Naive thymus-derived CD4-positive, alpha-beta T cell (primary cell): ENCODE measurements around the gene GLT6D1. TPM values are rescaled to one million over a fixed set of nuclear protein-coding genes. Genes with fewer than 3 reads are reported as not detected.
"Not testable (repeated sequence)": the region's sequence is repeated elsewhere in the genome, so short reads cannot be mapped to it uniquely, and the experiment has no call there.

Source experiments
- ATAC-seq: fragments of 150-1000 bp; cut with Tn5 transposase; 2 replicates; pipeline ENCODE4 v1.10.0; 2021; ENCODE audit warnings: mild to moderate bottlenecking, moderate library complexity
- CTCF ChIA-PET: fragments of 350-600 bp; sonication (Branson Sonifier 250); formaldehyde crosslinking; loops from one replicate; lab custom pipeline; 2021; ENCODE audit warnings: antibody characterized with exemption; lab: Charles Lee
- POLR2A ChIA-PET: fragments of 350-600 bp; sonication (Branson Sonifier 250); formaldehyde crosslinking; loops from one replicate; lab custom pipeline; 2021; ENCODE audit warnings: antibody characterized with exemption, inconsistent platforms; lab: Charles Lee
- DNase-seq, 9 donors: peaks; one replicate each; pipeline versions ENCODE4 v3.0.0 to v3.0.0-alpha.2; 2020 to 2022; ENCODE audit warnings: mixed read lengths in 1 of 9
- H3K27ac ChIP-seq: one replicate; pipeline ENCODE4 v1.7.0; 2013; ENCODE audit warnings: mild to moderate bottlenecking, low read depth, low read length, moderate library complexity
- H3K27me3 ChIP-seq, 2 donors: one replicate each; pipeline ENCODE4 v1.7.0; 2013; ENCODE audit warnings: low read length in 2 of 2, mild to moderate bottlenecking in 2 of 2, moderate library complexity in 2 of 2; ENCODE audit not compliant: control insufficient read depth in 2 of 2, insufficient read depth in 2 of 2
- H3K36me3 ChIP-seq, 3 experiments: 1 replicate in 2 of 3; 2 replicates in 1 of 3; pipeline ENCODE4 v1.7.0; 2013; ENCODE audit warnings: low read length in 3 of 3, mild to moderate bottlenecking in 3 of 3, moderate library complexity in 1 of 3; ENCODE audit not compliant: insufficient read depth in 3 of 3, control insufficient read depth in 2 of 3
- H3K4me1 ChIP-seq, 2 donors: one replicate each; pipeline ENCODE4 v1.7.0; 2013; ENCODE audit warnings: low read length in 2 of 2, mild to moderate bottlenecking in 2 of 2, moderate library complexity in 1 of 2; ENCODE audit not compliant: control insufficient read depth in 2 of 2, insufficient read depth in 2 of 2
- H3K4me3 ChIP-seq: 2 replicates; pipeline ENCODE4 v1.7.0; 2013; ENCODE audit warnings: mild to moderate bottlenecking, low read length
- H3K9me3 ChIP-seq, 3 experiments: 1 replicate in 2 of 3; 2 replicates in 1 of 3; pipeline ENCODE4 v1.7.0; 2013; ENCODE audit warnings: low read length in 3 of 3; ENCODE audit not compliant: control insufficient read depth in 2 of 3
- H3K27ac Mint-ChIP-seq, 9 donors: one replicate each; pipeline ENCODE4 v1.8.0; 2020 to 2022; ENCODE audit warnings: mixed read lengths in 9 of 9, mild to moderate bottlenecking in 8 of 9, moderate library complexity in 5 of 9, inconsistent platforms in 2 of 9
- H3K27me3 Mint-ChIP-seq, 5 donors: one replicate each; pipeline ENCODE4 v1.8.0; 2021 to 2022; ENCODE audit warnings: mixed read lengths in 5 of 5, mild to moderate bottlenecking in 1 of 5
- H3K36me3 Mint-ChIP-seq, 5 donors: one replicate each; pipeline ENCODE4 v1.8.0; 2020 to 2022; ENCODE audit warnings: mixed read lengths in 5 of 5, mild to moderate bottlenecking in 3 of 5, inconsistent platforms in 1 of 5
- H3K4me1 Mint-ChIP-seq, 7 donors: one replicate each; pipeline ENCODE4 v1.8.0; 2020 to 2022; ENCODE audit warnings: mixed read lengths in 7 of 7, mild to moderate bottlenecking in 3 of 7, inconsistent platforms in 1 of 7
- H3K4me3 Mint-ChIP-seq, 10 donors: one replicate each; pipeline ENCODE4 v1.8.0; 2020 to 2022; ENCODE audit warnings: mild to moderate bottlenecking in 10 of 10, mixed read lengths in 10 of 10, moderate library complexity in 6 of 10, inconsistent platforms in 2 of 10
- H3K9me3 Mint-ChIP-seq, 11 donors: one replicate each; pipeline ENCODE4 v1.8.0; 2020 to 2022; ENCODE audit warnings: mixed read lengths in 11 of 11, mild to moderate bottlenecking in 4 of 11, inconsistent platforms in 1 of 11, moderate library complexity in 1 of 11
- intact Hi-C, 2 donors: fragments of 100-400 bp; cut with micrococcal nuclease; formaldehyde crosslinking; loops; one replicate each; pipeline ENCODE4 v1.15.1; 2023
- polyA plus RNA-seq, 2 donors: library from polyadenylated mRNA; unstranded; fragments of 300-500 nt; fragmentation: Illumina TruSeq; gene quantifications; one replicate each; pipeline ENCODE4 v1.2.3, GENCODE V29; 2021
- total RNA-seq, 6 experiments: library from RNA in 5 of 6; stranded (reverse) in 5 of 6; gene quantifications; 1 replicate in 5 of 6; 2 replicates in 1 of 6; pipeline ENCODE4 v1.2.3 and lab custom pipeline; 2021 to 2026

Gene GLT6D1
- total and polyA plus RNA-seq, 7 experiments from 2014 or later = not detected

DNA sequence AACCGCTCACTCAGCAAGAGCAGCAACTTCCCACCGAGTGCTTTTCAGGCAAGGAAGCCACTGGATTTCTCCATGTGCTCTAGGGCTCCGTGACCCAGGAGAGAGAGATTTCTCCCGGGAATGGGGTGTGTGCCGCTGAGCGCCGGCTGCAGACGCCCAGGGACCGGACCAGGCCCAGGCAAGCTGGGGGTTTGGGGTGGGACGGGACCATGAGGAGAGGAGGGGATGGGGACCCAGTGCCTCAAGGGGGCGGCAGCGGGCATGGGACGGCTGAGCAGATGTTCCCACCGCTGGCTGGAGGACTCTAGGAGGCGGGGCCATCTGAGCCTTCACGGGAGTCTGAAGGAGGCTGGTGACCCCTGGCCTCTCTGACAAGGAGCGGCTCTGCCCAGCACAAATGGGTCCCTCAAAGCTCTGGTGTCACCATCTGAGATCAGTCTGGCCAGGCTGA, 32.3 kb upstream of the GLT6D1 start:
- ATAC-seq (no peak), DNase-seq (no peak)
- Mint-ChIP-seq H3K36me3 (no peaks in the 10 kb centered on the region), H3K4me3 (no peak overlapping the region), H3K4me1 (no peaks in the 10 kb centered on the region), H3K9me3 (peaks cover 0 to 5% (median 0%) of the 10 kb centered on the region in 11 donors), H3K27ac (no peak overlapping the region), H3K27me3 (peaks cover 0 to 9% (median 0%) of the 10 kb centered on the region in 5 donors)
- Histone ChIP-seq H3K27me3 (no peaks in the 10 kb centered on the region), H3K9me3 (no peaks in the 10 kb centered on the region), H3K36me3 (no peaks in the 10 kb centered on the region), H3K4me1 (no peaks in the 10 kb centered on the region), H3K4me3 (no peak overlapping the region), H3K27ac (no peak overlapping the region)
- CTCF ChIA-PET = no interaction called here
- intact Hi-C loops = no loop called here
- POLR2A ChIA-PET = no interaction called here

DNA sequence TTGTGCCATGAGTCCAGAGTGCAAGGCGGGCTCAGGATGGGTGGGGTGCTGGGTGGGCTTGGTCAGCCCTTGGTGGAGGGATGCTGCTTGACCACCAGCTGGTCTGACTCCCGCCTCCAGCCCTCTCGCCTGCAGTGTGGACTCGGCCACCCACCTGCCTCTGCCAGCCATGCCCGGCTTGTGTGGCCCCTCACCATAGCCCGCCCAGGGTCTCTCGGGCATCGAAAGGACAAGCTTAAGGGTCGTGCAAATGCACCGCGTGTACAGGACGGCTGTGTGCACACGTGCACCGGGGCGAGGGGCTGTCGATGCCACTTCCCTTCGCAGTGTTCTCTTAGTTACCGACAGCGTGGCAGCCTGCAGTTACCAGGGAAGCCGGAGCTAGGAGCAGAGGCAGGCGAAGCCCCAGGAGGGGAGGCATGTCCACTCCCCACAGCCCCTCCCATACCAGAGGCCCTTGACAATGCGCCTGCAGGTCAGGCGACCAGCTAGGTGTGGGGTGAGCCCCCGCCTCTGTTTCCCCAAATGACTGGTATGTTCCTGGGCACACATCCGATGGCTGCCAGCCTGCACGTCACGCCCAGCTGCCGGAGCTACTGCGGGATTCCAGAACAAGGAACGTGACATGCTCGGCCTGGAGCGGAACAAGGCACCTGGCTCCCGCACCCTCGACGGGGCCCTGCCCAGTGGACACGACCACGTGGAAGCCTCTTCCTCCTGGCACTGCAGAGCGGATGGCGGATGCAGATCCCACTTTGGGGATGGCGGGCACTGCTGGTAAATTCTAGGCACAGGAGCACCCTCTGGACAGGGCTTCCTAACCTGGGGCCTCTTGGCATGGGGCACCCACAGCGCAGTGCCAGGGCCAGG, 31.6 kb upstream of the GLT6D1 start:
- ATAC-seq = no peak
- CTCF ChIA-PET = no interaction called here
- peaks cover 0 to 9% (median 0%) of the 10 kb centered on the region in 5 donors for H3K27me3 Mint-ChIP-seq

DNA sequence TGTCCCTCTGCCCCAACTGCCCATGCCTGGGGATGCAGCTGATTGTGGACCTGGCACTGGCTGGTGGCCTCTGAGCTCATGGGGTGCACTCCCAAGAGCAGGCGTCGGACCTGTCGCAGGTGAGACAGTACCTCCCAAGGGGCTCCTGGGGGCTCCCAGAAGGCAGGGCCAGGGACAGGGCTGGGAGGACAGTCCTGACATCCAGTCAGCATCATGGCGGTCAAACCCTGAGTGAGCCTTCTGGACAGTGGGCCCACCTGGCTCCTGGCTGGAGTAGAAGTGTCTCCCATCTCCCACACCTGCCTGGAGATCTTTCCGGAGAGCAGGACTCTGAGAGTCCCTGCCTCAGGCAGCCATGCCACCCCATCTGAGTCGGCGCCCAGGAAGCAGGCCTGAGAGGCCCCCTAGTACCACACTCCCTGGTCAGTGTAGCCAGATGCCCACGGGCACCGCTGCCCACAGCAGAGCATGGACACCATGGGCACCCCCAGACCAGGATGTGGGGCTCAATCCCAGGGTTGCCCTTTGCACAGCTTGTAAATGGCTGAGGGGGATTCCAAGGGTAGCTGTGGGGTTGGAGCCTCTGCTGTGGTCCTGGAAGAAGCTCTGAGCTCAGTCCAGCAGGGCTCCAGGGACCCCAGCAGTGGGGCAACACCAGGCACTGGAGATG, 30.4 kb upstream of the GLT6D1 start:
- intact Hi-C loops = no loop called here
- Mint-ChIP-seq H3K9me3 (peaks cover 0 to 5% (median 0%) of the 10 kb centered on the region in 11 donors), H3K27ac (no peak overlapping the region), H3K36me3 (no peaks in the 10 kb centered on the region), H3K4me3 (no peak overlapping the region), H3K4me1 (no peaks in the 10 kb centered on the region), H3K27me3 (peaks cover 0 to 9% (median 0%) of the 10 kb centered on the region in 5 donors)
- CTCF ChIA-PET = no interaction called here
- Histone ChIP-seq H3K27ac (no peak overlapping the region), H3K9me3 (no peaks in the 10 kb centered on the region), H3K27me3 (no peaks in the 10 kb centered on the region), H3K4me1 (no peaks in the 10 kb centered on the region), H3K36me3 (no peaks in the 10 kb centered on the region), H3K4me3 (no peak overlapping the region)
- ATAC-seq = no peak
- DNase-seq = no peak
- POLR2A ChIA-PET = no interaction called here

More for the DNA sequence above, 31.6 kb upstream of the GLT6D1 start:
- Mint-ChIP-seq H3K36me3 (no peaks in the 10 kb centered on the region), H3K4me1 (no peaks in the 10 kb centered on the region), H3K9me3 (peaks cover 0 to 5% (median 0%) of the 10 kb centered on the region in 11 donors), H3K27ac (no peak overlapping the region), H3K4me3 (no peak overlapping the region)
- H3K4me1 ChIP-seq = no peaks in the 10 kb centered on the region
- no peaks in the 10 kb centered on the region for H3K36me3 ChIP-seq
- H3K9me3 ChIP-seq = no peaks in the 10 kb centered on the region
- H3K4me3 ChIP-seq = no peak overlapping the region
- no peak for DNase-seq
- no peak overlapping the region for H3K27ac ChIP-seq
- H3K27me3 ChIP-seq = no peaks in the 10 kb centered on the region
- POLR2A ChIA-PET = no interaction called here
- intact Hi-C loops = no loop called here

DNA sequence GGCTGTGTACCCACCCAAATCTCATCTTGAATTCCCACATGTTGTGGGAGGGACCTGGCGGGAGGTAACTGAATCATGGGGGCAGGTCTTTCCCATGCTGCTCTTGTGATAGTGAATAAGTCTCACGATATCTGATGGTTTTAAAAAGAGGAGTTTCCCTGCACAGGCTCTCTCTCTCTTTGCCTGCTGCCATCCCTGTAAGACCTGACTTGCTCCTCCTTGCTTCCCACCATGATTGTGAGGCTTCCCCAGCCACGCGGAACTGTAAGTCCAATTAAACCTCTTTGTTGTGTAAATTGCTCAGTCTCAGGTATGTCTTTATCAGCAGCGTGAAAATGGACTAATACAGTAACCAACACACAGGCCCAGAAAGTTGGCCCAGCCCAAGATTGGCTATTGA, 29.7 kb upstream of the GLT6D1 start:
- POLR2A ChIA-PET, H3K9me3 Mint-ChIP-seq, ATAC-seq: not testable (repeated sequence)

DNA sequence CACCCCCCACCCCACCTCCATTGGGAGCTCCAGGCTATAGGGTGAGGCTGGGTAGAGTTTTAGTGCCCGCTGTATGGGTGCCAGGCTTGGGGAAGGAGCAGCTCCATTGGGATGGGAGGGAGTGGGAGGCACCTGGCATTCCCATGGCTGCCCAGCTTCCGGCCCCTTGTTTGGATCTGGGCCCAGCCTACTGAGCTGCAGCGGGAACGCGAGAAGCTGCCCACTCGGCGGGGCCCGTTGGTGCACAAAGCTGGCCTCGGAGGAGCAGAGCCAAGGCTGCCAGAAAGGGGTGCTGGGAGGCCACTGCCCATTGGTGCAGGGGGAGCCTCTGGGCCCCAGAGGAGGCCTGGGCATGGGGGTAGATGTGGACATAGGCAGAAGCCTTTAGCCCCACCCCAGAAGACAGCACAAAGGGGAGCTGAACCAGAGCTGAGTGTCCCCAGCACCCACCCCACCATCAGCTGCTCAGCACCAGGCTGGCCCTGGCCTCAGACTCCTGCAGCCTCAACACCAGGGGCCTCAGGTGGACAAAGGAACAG, 28.2 kb upstream of the GLT6D1 start:
- peaks cover 0 to 5% (median 0%) of the 10 kb centered on the region in 11 donors for H3K9me3 Mint-ChIP-seq

More for the DNA sequence above, 29.7 kb upstream of the GLT6D1 start:
- H3K4me3 ChIP-seq, intact Hi-C loops, CTCF ChIA-PET, H3K4me1 ChIP-seq, H3K36me3 ChIP-seq, H3K4me3 Mint-ChIP-seq, H3K36me3 Mint-ChIP-seq, H3K27me3 Mint-ChIP-seq, H3K27me3 ChIP-seq, H3K4me1 Mint-ChIP-seq, H3K27ac Mint-ChIP-seq, H3K27ac ChIP-seq, H3K9me3 ChIP-seq, DNase-seq: not testable (repeated sequence)

DNA sequence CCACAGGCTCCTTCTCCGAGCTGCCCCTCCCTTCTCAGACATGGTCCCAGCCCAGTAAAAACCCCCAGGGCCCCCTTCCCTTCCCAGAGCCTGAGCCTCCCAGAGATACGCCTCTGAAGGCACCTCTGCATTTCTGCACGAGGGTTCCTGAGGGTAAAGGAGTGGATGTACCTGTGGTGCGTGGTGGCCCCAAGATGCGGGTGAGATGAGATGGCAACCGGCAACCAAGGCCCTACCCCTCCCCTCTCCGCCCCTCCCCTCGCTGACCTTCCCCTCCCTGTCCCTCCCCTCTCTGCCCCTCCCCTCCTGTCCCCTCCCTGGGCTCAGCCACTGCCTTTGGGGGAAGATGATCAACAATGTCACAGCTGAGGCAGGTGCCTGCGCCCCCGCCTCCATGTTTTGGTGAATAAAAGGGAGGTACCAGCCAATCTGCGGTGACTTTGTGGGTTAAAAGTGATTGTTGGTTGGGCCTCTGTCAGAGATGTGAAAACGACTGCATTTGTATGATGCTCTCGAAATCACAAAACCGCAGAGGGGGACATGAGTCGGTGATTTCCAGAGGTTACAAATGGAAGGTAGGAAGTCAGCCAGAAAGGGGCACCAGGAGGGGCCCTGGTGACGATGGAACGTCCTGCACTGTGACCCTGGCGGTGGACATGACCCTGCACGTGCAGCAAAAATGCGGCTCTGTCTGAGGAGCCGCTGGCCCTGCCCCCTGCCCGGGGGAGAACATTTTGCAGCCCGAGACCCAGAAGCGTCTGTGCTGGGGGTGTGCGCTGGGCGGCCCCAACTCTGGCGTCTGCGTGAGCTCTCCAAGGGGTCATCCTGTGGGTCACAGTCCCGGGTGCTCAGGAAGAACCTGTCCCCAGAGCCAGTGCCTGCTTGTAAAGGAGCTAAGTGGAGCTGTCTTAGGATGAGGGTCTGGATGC, 27.5 kb upstream of the GLT6D1 start:
- Histone ChIP-seq H3K36me3 (no peaks in the 10 kb centered on the region), H3K27me3 (no peaks in the 10 kb centered on the region), H3K9me3 (no peaks in the 10 kb centered on the region), H3K4me1 (no peaks in the 10 kb centered on the region), H3K27ac (no peak overlapping the region), H3K4me3 (no peak overlapping the region)
- Mint-ChIP-seq H3K27ac (no peak overlapping the region), H3K27me3 (peaks cover 0 to 4% (median 0%) of the 10 kb centered on the region in 5 donors), H3K4me1 (no peaks in the 10 kb centered on the region), H3K36me3 (no peaks in the 10 kb centered on the region), H3K4me3 (no peak overlapping the region), H3K9me3 (peaks cover 0 to 5% (median 0%) of the 10 kb centered on the region in 11 donors)
- CTCF ChIA-PET = no interaction called here
- intact Hi-C loops = no loop called here
- POLR2A ChIA-PET = no interaction called here
- ATAC-seq (no peak), DNase-seq (no peak)

More for the DNA sequence above, 28.2 kb upstream of the GLT6D1 start:
- H3K9me3 ChIP-seq = no peaks in the 10 kb centered on the region
- H3K4me3 ChIP-seq = no peak overlapping the region
- no peak for DNase-seq
- no peak for ATAC-seq
- H3K27ac ChIP-seq = no peak overlapping the region
- no peaks in the 10 kb centered on the region for H3K4me1 Mint-ChIP-seq
- CTCF ChIA-PET = no interaction called here
- H3K4me1 ChIP-seq = no peaks in the 10 kb centered on the region
- no peaks in the 10 kb centered on the region for H3K27me3 ChIP-seq
- H3K27ac Mint-ChIP-seq = no peak overlapping the region
- H3K27me3 Mint-ChIP-seq = peaks cover 0 to 9% (median 0%) of the 10 kb centered on the region in 5 donors
- POLR2A ChIA-PET = no interaction called here
- H3K36me3 Mint-ChIP-seq = no peaks in the 10 kb centered on the region
- H3K4me3 Mint-ChIP-seq = no peak overlapping the region
- intact Hi-C loops = no loop called here
- H3K36me3 ChIP-seq = no peaks in the 10 kb centered on the region
